Kidney epithelial cell (primary cell): Measurements from ENCODE around the gene CLDN3. TPM values are rescaled to one million over a fixed set of nuclear protein-coding genes. Genes with fewer than 3 reads are reported as not detected.
"Not testable (repeated sequence)": the region's sequence is repeated elsewhere in the genome, so short reads cannot be mapped to it uniquely, and the experiment has no call there.

Source experiments
- DNase-seq: peaks from one replicate; pipeline ENCODE4 v3.0.0-alpha.2; 2010; ENCODE audit warnings: low read depth
- H3K27me3 ChIP-seq: 2 replicates; pipeline ENCODE4 v1.6.0; 2011; ENCODE audit warnings: low read length; ENCODE audit not compliant: control insufficient read depth, insufficient read depth
- H3K36me3 ChIP-seq: 2 replicates; pipeline ENCODE4 v1.5.1; 2011; ENCODE audit warnings: low read length; ENCODE audit not compliant: control insufficient read depth, insufficient read depth
- H3K4me3 ChIP-seq: 2 replicates; pipeline ENCODE4 v1.5.1; 2011; ENCODE audit warnings: low read depth, mild to moderate bottlenecking, control low read depth, low read length
- CTCF ChIP-seq: IDR thresholded peaks from 2 replicates; pipeline ENCODE4 v1.5.1; 2011; ENCODE audit warnings: mild to moderate bottlenecking, moderate library complexity, low read length, control low read depth, inconsistent platforms; ENCODE audit not compliant: insufficient read depth, poor library complexity, severe bottlenecking
- total RNA-seq: library from RNA; depleted of rRNA; stranded (reverse); fragments of >200 nt; gene quantifications from 2 replicates; pipeline ENCODE4 v1.2.3, GENCODE V29; 2015

The CLDN3 gene
- total RNA-seq, 1 donor from 2014 or later: 100 TPM

- Histone ChIP-seq H3K4me3 (no peak overlapping the region), H3K36me3 (no peaks in the 10 kb centered on the region), H3K27me3 (no peaks in the 10 kb centered on the region)
- TF ChIP-seq CTCF: no peak
- DNase-seq: no peak
Observed at GRCh38 chr7:73809467-73809951, 39.4 kb upstream of the CLDN3 start.

- TF ChIP-seq CTCF: no peak
- Histone ChIP-seq H3K4me3 (no peak overlapping the region), H3K36me3 (no peaks in the 10 kb centered on the region), H3K27me3 (no peaks in the 10 kb centered on the region)
- no peak for DNase-seq
Observed at GRCh38 chr7:73802459-73802858, 32.4 kb upstream of the CLDN3 start.

GRCh38 chr7:73801577-73801976, 31.5 kb upstream of the CLDN3 start:
- no peak for DNase-seq
- no peak for TF ChIP-seq CTCF
- Histone ChIP-seq H3K27me3 (no peaks in the 10 kb centered on the region), H3K36me3 (no peaks in the 10 kb centered on the region), H3K4me3 (no peak overlapping the region)

GRCh38 chr7:73799282-73800141, 29.4 kb upstream of the CLDN3 start:
- Histone ChIP-seq H3K36me3 (no peaks in the 10 kb centered on the region), H3K4me3 (no peak overlapping the region), H3K27me3 (no peaks in the 10 kb centered on the region)
- DNase-seq: no peak
- TF ChIP-seq CTCF: no peak

- H3K27me3 ChIP-seq, H3K36me3 ChIP-seq, DNase-seq, H3K4me3 ChIP-seq: not testable (repeated sequence)
Observed at GRCh38 chr7:73797176-73797575, 27.1 kb upstream of the CLDN3 start.

- not testable (repeated sequence) for H3K27me3 ChIP-seq, H3K36me3 ChIP-seq, H3K4me3 ChIP-seq, DNase-seq
Observed at GRCh38 chr7:73796656-73797055, 26.6 kb upstream of the CLDN3 start.

- H3K27me3 ChIP-seq, H3K4me3 ChIP-seq, DNase-seq, H3K36me3 ChIP-seq: not testable (repeated sequence)
Observed at GRCh38 chr7:73795188-73795587, 25.1 kb upstream of the CLDN3 start.

- H3K4me3 ChIP-seq, H3K27me3 ChIP-seq, DNase-seq, H3K36me3 ChIP-seq: not testable (repeated sequence)
Observed at GRCh38 chr7:73791170-73791690, 21.2 kb upstream of the CLDN3 start.
